Endothelial cell (in vitro differentiated cells): Measurements from ENCODE around the gene SH2D2A. TPM values are rescaled to one million over a fixed set of nuclear protein-coding genes. Genes with fewer than 3 reads are reported as not detected.

Source experiments
- DNase-seq: peaks from one replicate; pipeline ENCODE4 v3.0.0; 2021; ENCODE audit warnings: low spot score
- H3K27ac Mint-ChIP-seq: one replicate; pipeline ENCODE4 v1.8.0; 2021; ENCODE audit warnings: mixed read lengths, inconsistent platforms; ENCODE audit not compliant: unreplicated experiment
- H3K27me3 Mint-ChIP-seq: one replicate; pipeline ENCODE4 v1.8.0; 2021; ENCODE audit warnings: mild to moderate bottlenecking, moderate library complexity, mixed read lengths, inconsistent platforms; ENCODE audit not compliant: unreplicated experiment
- H3K36me3 Mint-ChIP-seq: one replicate; pipeline ENCODE4 v1.8.0; 2021; ENCODE audit warnings: mild to moderate bottlenecking, low read depth, mixed read lengths, inconsistent platforms; ENCODE audit not compliant: unreplicated experiment
- H3K4me1 Mint-ChIP-seq: one replicate; pipeline ENCODE4 v1.8.0; 2021; ENCODE audit warnings: mild to moderate bottlenecking, mixed read lengths, inconsistent platforms; ENCODE audit not compliant: unreplicated experiment
- H3K4me3 Mint-ChIP-seq: one replicate; pipeline ENCODE4 v1.8.0; 2021; ENCODE audit warnings: mild to moderate bottlenecking, mixed read lengths, inconsistent platforms; ENCODE audit not compliant: unreplicated experiment
- H3K9me3 Mint-ChIP-seq: one replicate; pipeline ENCODE4 v1.8.0; 2021; ENCODE audit warnings: mixed read lengths, inconsistent platforms; ENCODE audit not compliant: unreplicated experiment
- CTCF ChIP-seq: fragments of 200-600 bp; sonication (generic); IDR thresholded peaks from one replicate; pipeline ENCODE4 v1.5.0; 2021; ENCODE audit warnings: antibody characterized with exemption; ENCODE audit not compliant: unreplicated experiment
- total RNA-seq: library from RNA; stranded (reverse); fragmentation: NEBNext Ultra II Directional; extraction: Animal tissue kit (Norgen Biotek cat#: 25700); gene quantifications from one replicate; pipeline ENCODE4 v1.2.1, GENCODE V29; 2021; ENCODE audit not compliant: unreplicated experiment

SH2D2A gene
- total RNA-seq, 1 donor from 2014 or later, result not detected

- no peak for DNase-seq
- H3K9me3 Mint-ChIP-seq, result no peaks in the 10 kb centered on the region
- H3K4me1 Mint-ChIP-seq, result peaks cover 6% of the 10 kb centered on the region
- no peak for TF ChIP-seq CTCF
- H3K27me3 Mint-ChIP-seq, result peaks cover 37% of the 10 kb centered on the region
- no peak overlapping the region for H3K4me3 Mint-ChIP-seq
- no peaks in the 10 kb centered on the region for H3K36me3 Mint-ChIP-seq
- H3K27ac Mint-ChIP-seq, result no peak overlapping the region
Measured at GRCh38 chr1:156854634-156855033, 38.0 kb upstream of the SH2D2A start.

- Mint-ChIP-seq H3K9me3 (no peaks in the 10 kb centered on the region), H3K27me3 (peaks cover 36% of the 10 kb centered on the region), H3K4me3 (no peak overlapping the region), H3K36me3 (no peaks in the 10 kb centered on the region), H3K4me1 (peaks cover 7% of the 10 kb centered on the region), H3K27ac (no peak overlapping the region)
- DNase-seq, result no peak
- no peak for TF ChIP-seq CTCF
Measured at GRCh38 chr1:156853761-156854160, 37.1 kb upstream of the SH2D2A start.

- Mint-ChIP-seq H3K4me1 (peaks cover 8% of the 10 kb centered on the region), H3K27me3 (peaks cover 33% of the 10 kb centered on the region), H3K9me3 (no peaks in the 10 kb centered on the region), H3K27ac (no peak overlapping the region), H3K36me3 (no peaks in the 10 kb centered on the region), H3K4me3 (no peak overlapping the region)
- no peak for TF ChIP-seq CTCF
- DNase-seq, result no peak
Measured at GRCh38 chr1:156852418-156852874, 35.8 kb upstream of the SH2D2A start.

- peaks cover 28% of the 10 kb centered on the region for H3K27me3 Mint-ChIP-seq
- H3K9me3 Mint-ChIP-seq, result no peaks in the 10 kb centered on the region
- no peak overlapping the region for H3K4me3 Mint-ChIP-seq
- no peaks in the 10 kb centered on the region for H3K36me3 Mint-ChIP-seq
- H3K27ac Mint-ChIP-seq, result no peak overlapping the region
- no peak for DNase-seq
- H3K4me1 Mint-ChIP-seq, result peaks cover 8% of the 10 kb centered on the region
- no peak for TF ChIP-seq CTCF
Measured at GRCh38 chr1:156851779-156852417, 35.2 kb upstream of the SH2D2A start.

- Mint-ChIP-seq H3K27me3 (peaks cover 39% of the 10 kb centered on the region), H3K4me1 (peaks cover 10% of the 10 kb centered on the region), H3K36me3 (no peaks in the 10 kb centered on the region), H3K27ac (no peak overlapping the region), H3K9me3 (no peaks in the 10 kb centered on the region), H3K4me3 (no peak overlapping the region)
- no peak for TF ChIP-seq CTCF
- DNase-seq, result no peak
Measured at GRCh38 chr1:156849151-156849496, 32.5 kb upstream of the SH2D2A start.
